ENCODE data around the gene TLE2.

DNA sequence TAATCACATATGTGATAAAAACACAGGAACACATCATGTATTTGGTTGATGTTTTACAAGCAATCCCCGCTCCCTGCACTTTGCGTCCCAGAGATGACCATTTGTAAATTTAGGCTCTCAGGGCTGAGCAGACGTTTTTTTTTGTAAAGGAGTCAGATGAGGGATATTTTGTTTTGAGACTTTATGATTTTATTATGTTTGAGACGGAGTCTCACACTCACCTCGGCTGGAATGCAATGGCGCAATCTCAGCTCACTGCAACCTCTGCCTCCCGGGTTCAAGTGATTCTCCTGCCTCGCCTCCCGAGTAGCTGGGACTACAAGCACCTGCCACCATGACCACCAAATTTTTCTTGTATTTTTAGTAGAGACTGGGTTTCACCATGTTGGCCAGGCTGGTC is 50.3 kb downstream of the TLE2 start:
- TF ChIP-seq, protein P1, sequence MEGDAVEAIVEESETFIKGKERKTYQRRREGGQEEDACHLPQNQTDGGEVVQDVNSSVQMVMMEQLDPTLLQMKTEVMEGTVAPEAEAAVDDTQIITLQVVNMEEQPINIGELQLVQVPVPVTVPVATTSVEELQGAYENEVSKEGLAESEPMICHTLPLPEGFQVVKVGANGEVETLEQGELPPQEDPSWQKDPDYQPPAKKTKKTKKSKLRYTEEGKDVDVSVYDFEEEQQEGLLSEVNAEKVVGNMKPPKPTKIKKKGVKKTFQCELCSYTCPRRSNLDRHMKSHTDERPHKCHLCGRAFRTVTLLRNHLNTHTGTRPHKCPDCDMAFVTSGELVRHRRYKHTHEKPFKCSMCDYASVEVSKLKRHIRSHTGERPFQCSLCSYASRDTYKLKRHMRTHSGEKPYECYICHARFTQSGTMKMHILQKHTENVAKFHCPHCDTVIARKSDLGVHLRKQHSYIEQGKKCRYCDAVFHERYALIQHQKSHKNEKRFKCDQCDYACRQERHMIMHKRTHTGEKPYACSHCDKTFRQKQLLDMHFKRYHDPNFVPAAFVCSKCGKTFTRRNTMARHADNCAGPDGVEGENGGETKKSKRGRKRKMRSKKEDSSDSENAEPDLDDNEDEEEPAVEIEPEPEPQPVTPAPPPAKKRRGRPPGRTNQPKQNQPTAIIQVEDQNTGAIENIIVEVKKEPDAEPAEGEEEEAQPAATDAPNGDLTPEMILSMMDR (IDR thresholded peaks at IDR 0.05) = no peak
- TF ChIP-seq EP300 (IDR thresholded peaks at IDR 0.05) (no peak), MYC (IDR thresholded peaks at IDR 0.05; ENCODE audit: borderline replicate concordance, low read length) (no peak), RCOR1 (IDR thresholded peaks at IDR 0.05; ENCODE audit: low read depth, low read length) (no peak), RFX5 (IDR thresholded peaks at IDR 0.05) (no peak)

All from A549 (cell line).